Activated naive CD4-positive, alpha-beta T cell treated with Interleukin-2 at 50 U/mL for 16 hours (primary cell): ENCODE results near the gene GHRL.

ENCODE experiments used
- DNase-seq: peaks from one replicate; pipeline ENCODE4 v3.0.0-alpha.2; 2020

Gene GHRL

GRCh38 chr3:10238345-10239183 is 54.2 kb downstream of the GHRL start:
- DNase-seq, result peak; percentile 33
